Measurements from ENCODE around the gene MLXIP.

Gene MLXIP

GRCh38 chr12:122141911-122142725 lies 63.6 kb downstream of the MLXIP start:
- no peak overlapping the region for H3K4me3 ChIP-seq (ENCODE audit: low read depth, low read length)

GRCh38 chr12:122142857-122143256 lies 64.3 kb downstream of the MLXIP start:
- no peak overlapping the region for H3K4me3 ChIP-seq (ENCODE audit: low read depth, low read length)

- H3K4me3 ChIP-seq (ENCODE audit: low read depth, low read length), result no peak overlapping the region
These were observed 66.3 kb downstream of the MLXIP start for GRCh38 chr12:122144885-122145284.

GRCh38 chr12:122145505-122146330 lies 67.2 kb downstream of the MLXIP start:
- no peak overlapping the region for H3K4me3 ChIP-seq (ENCODE audit: low read depth, low read length)

- H3K4me3 ChIP-seq (ENCODE audit: low read depth, low read length), result no peak overlapping the region
These were observed 69.1 kb downstream of the MLXIP start for GRCh38 chr12:122147514-122148290.

GRCh38 chr12:122148657-122149056 lies 70.1 kb downstream of the MLXIP start:
- no peak overlapping the region for H3K4me3 ChIP-seq (ENCODE audit: low read depth, low read length)

GRCh38 chr12:122150127-122150681 lies 71.6 kb downstream of the MLXIP start:
- H3K4me3 ChIP-seq (ENCODE audit: low read depth, low read length), result no peak overlapping the region

- no peak overlapping the region for H3K4me3 ChIP-seq (ENCODE audit: low read depth, low read length)
These were observed 74.2 kb downstream of the MLXIP start for GRCh38 chr12:122152754-122153153.

- no peak overlapping the region for H3K4me3 ChIP-seq (ENCODE audit: low read depth, low read length)
These were observed 77.1 kb downstream of the MLXIP start for GRCh38 chr12:122155705-122156104.

- H3K4me3 ChIP-seq (ENCODE audit: low read depth, low read length), result no peak overlapping the region
These were observed 80.2 kb downstream of the MLXIP start for GRCh38 chr12:122158700-122159285.

- H3K4me3 ChIP-seq (ENCODE audit: low read depth, low read length), result no peak overlapping the region
These were observed 81.3 kb downstream of the MLXIP start for GRCh38 chr12:122159882-122160281.

GRCh38 chr12:122160761-122161160 lies 82.2 kb downstream of the MLXIP start:
- H3K4me3 ChIP-seq (ENCODE audit: low read depth, low read length), result no peak overlapping the region

- H3K4me3 ChIP-seq (ENCODE audit: low read depth, low read length), result no peak overlapping the region
These were observed 83.1 kb downstream of the MLXIP start for GRCh38 chr12:122161682-122162081.

- H3K4me3 ChIP-seq (ENCODE audit: low read depth, low read length), result no peak overlapping the region
These were observed 84.4 kb downstream of the MLXIP start for GRCh38 chr12:122162976-122163375.

- no peak overlapping the region for H3K4me3 ChIP-seq (ENCODE audit: low read depth, low read length)
These were observed 88.1 kb downstream of the MLXIP start for GRCh38 chr12:122166422-122167349.

GRCh38 chr12:122167356-122167925 lies 88.9 kb downstream of the MLXIP start:
- H3K4me3 ChIP-seq (ENCODE audit: low read depth, low read length), result no peak overlapping the region

GRCh38 chr12:122168492-122168891 lies 89.9 kb downstream of the MLXIP start:
- H3K4me3 ChIP-seq (ENCODE audit: low read depth, low read length), result no peak overlapping the region

- no peak overlapping the region for H3K4me3 ChIP-seq (ENCODE audit: low read depth, low read length)
These were observed 92.8 kb downstream of the MLXIP start for GRCh38 chr12:122171399-122171798.

- no peak overlapping the region for H3K4me3 ChIP-seq (ENCODE audit: low read depth, low read length)
These were observed 93.8 kb downstream of the MLXIP start for GRCh38 chr12:122172262-122172939.

Data from iPS-11a (cell line).